ENCODE measurements around the gene BCAP29.

The BCAP29 gene

DNA sequence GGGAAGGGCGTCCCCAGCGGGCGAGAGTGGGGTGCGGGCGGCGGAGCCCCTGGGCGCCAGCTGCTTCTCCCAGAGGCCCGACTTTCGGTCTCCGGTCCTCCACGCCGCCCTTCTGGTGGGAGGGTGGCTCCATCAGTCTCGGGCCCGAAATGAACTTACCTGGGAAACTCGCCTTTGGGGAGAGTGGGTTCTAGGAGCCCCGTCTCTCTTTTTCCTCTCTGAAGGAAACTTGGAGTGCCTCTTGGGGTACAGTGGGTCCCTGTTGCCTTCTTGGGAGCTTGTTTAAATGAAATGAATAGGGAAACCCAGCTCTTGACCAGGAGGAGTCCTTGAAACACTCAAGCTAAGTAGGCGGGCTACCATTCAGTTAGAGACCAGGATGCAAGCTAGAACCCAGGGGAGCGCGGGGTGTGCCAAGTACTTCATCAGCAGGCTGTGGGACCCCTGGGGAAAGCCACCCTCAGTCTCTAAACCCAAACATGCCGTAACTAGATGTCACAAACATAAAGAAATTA, 81.9 kb downstream of the BCAP29 start:
- H3K4me1 Mint-ChIP-seq = peaks cover 31% of the 10 kb centered on the region
- no peak for ATAC-seq
- H3K36me3 Mint-ChIP-seq = no peaks in the 10 kb centered on the region
- H3K4me3 Mint-ChIP-seq = peak overlapping the region; percentile 80
- no peaks in the 10 kb centered on the region for H3K9me3 Mint-ChIP-seq
- no peak overlapping the region for H3K27ac Mint-ChIP-seq
- DNase-seq (ENCODE audit: low spot score in 2 of 2) = no peak

GRCh38 chr7:107663196-107663595, 83.2 kb downstream of the BCAP29 start:
- Mint-ChIP-seq H3K36me3 (no peaks in the 10 kb centered on the region), H3K4me1 (peaks cover 31% of the 10 kb centered on the region), H3K4me3 (no peak overlapping the region), H3K9me3 (no peaks in the 10 kb centered on the region), H3K27ac (no peak overlapping the region)
- ATAC-seq (no peak), DNase-seq (ENCODE audit: low spot score in 2 of 2) (no peak)

GRCh38 chr7:107666790-107667189, 86.7 kb downstream of the BCAP29 start:
- H3K27ac Mint-ChIP-seq = no peak overlapping the region
- H3K9me3 Mint-ChIP-seq = no peaks in the 10 kb centered on the region
- no peaks in the 10 kb centered on the region for H3K36me3 Mint-ChIP-seq
- no peak overlapping the region for H3K4me3 Mint-ChIP-seq
- DNase-seq (ENCODE audit: low spot score in 2 of 2) = no peak
- H3K4me1 Mint-ChIP-seq = peaks cover 3% of the 10 kb centered on the region
- no peak for ATAC-seq

DNA sequence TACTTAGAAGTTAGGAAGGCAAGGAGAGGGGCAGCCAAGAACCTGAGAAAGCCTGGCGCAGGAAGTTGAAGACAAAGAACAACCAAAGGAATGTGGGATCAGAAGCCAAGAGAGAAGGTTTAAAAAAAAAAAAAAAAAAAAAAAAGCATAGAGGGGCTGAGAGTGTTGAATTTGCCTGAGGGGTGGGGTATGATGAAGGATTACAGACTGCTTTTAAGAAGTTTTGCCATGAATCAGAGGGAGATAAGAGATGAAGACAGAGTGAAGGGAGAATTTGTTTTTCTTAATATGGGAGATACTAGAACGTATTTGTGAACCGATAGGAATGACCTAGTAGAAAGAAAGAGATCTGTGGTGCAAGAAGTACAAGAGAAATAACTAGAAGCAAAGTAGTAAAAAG, 87.3 kb downstream of the BCAP29 start:
- Mint-ChIP-seq H3K9me3 (no peaks in the 10 kb centered on the region), H3K36me3 (no peaks in the 10 kb centered on the region), H3K4me1 (no peaks in the 10 kb centered on the region), H3K4me3 (no peak overlapping the region), H3K27ac (no peak overlapping the region)
- ATAC-seq (no peak), DNase-seq (ENCODE audit: low spot score in 2 of 2) (no peak)

DNA sequence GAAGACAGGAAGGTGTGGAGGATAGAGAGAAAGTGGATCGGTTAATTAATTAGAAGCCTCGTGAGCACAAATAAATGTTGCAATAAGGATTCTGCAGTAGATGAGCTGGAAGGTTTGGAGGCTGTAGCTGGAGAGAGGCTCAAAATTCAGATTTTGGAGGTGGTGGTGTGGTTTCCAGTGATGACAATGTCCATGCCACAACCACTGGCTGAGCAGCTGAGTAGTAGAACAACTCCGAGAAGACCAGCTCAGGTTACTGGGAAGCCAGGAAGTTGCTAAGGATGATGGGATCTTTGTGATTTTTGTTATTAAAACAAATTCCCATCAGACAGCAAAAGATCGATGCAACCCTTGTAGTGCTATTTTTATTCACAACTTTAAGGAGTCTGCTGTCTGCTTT, 88.2 kb downstream of the BCAP29 start:
- peak; percentile 40 for ATAC-seq
- Mint-ChIP-seq H3K9me3 (no peaks in the 10 kb centered on the region), H3K4me1 (no peaks in the 10 kb centered on the region), H3K4me3 (no peak overlapping the region), H3K27ac (no peak overlapping the region), H3K36me3 (no peaks in the 10 kb centered on the region)
- no peak for DNase-seq (ENCODE audit: low spot score in 2 of 2)

All from stimulated activated effector memory CD8-positive, alpha-beta T cell treated with anti-CD3 and anti-CD28 coated beads, Interleukin-12 subunit alpha, Interleukin-12 subunit beta, amount 100 ng/mL, for 72 hours (primary cell).